GM12878 (cell line): Measurements from ENCODE around the gene ZXDC. TPM values are rescaled to one million over a fixed set of nuclear protein-coding genes. Genes with fewer than 3 reads are reported as not detected.

ENCODE experiments used
- ATAC-seq: fragments of 200-7000 bp; cut with Tn5 transposase; 3 replicates; pipeline ENCODE4 v1.9.1; 2020; ENCODE audit warnings: mild to moderate bottlenecking, moderate library complexity
- BruUV-seq: library from RNA; stranded (reverse); fragments of 400-500 nt; replicated peaks from 2 replicates; lab custom pipeline; 2021; lab: Mats Ljungman, UMichigan
- CTCF ChIA-PET: fragments of 300-600 bp; sonication (Branson Sonifier 250); formaldehyde crosslinking; extraction: SDS; loops from one replicate; lab custom pipeline; 2021; ENCODE audit warnings: inconsistent platforms; lab: Yijun Ruan, JAX
- POLR2A ChIA-PET: fragments of 350-600 bp; formaldehyde crosslinking; extraction: SDS; loops from one replicate; lab custom pipeline; 2021; ENCODE audit warnings: inconsistent platforms; lab: Charles Lee
- RAD21 ChIA-PET: fragments of 300-600 bp; sonication (Branson Sonifier 250); formaldehyde crosslinking; loops from one replicate; lab custom pipeline; 2023; ENCODE audit warnings: antibody characterized with exemption; ENCODE audit not compliant: unreplicated experiment; lab: Charles Lee
- SMC1A ChIA-PET: fragments of 300-600 bp; sonication (Branson Sonifier 250); formaldehyde crosslinking; loops from one replicate; lab custom pipeline; 2023; ENCODE audit not compliant: unreplicated experiment, uncharacterized antibody; lab: Charles Lee
- DNase-seq: peaks from one replicate; pipeline ENCODE4 v3.0.0-alpha.2; 2011; ENCODE audit warnings: low read depth, low spot score
- FAIRE-seq: peaks from 3 replicates; lab custom pipeline; 2011; peaks lifted over from hg19 to GRCh38; lab: Jason Lieb, UNC
- H2AFZ ChIP-seq: 2 replicates; pipeline ENCODE4 v1.6.0; 2011; ENCODE audit warnings: low read depth, low read length, control low read depth; ENCODE audit not compliant: control insufficient read depth
- H3K27ac ChIP-seq: 2 replicates; pipeline ENCODE4 v1.5.1; 2011; ENCODE audit warnings: control low read depth; ENCODE audit not compliant: control insufficient read depth, insufficient read depth
- H3K27me3 ChIP-seq, 2 experiments: replicated peaks in 1 of 2; 2 replicates each; pipeline versions ENCODE4 v1.6.0 to v1.6.1; 2011; ENCODE audit warnings: low read length in 1 of 2; ENCODE audit not compliant: control insufficient read depth in 2 of 2, insufficient read depth in 2 of 2
- H3K36me3 ChIP-seq, 2 experiments: 2 replicates each; pipeline ENCODE4 v1.5.1; 2011; ENCODE audit warnings: low read length in 1 of 2; ENCODE audit not compliant: control insufficient read depth in 2 of 2, insufficient read depth in 2 of 2
- H3K4me1 ChIP-seq: 2 replicates; pipeline ENCODE4 v1.6.1; 2011; ENCODE audit warnings: mild to moderate bottlenecking, low read length, moderate library complexity, mixed read lengths; ENCODE audit not compliant: control insufficient read depth, insufficient read depth
- H3K4me2 ChIP-seq: 2 replicates; pipeline ENCODE4 v1.6.0; 2011; ENCODE audit warnings: control low read depth; ENCODE audit not compliant: control insufficient read depth, insufficient read depth
- H3K4me3 ChIP-seq: fragments of 200-600 bp; sonication (generic); 2 replicates; pipeline ENCODE4 v1.5.1; 2016
- H3K79me2 ChIP-seq: 2 replicates; pipeline ENCODE4 v1.6.0; 2011; ENCODE audit warnings: low read length; ENCODE audit not compliant: control insufficient read depth, insufficient read depth
- H3K9ac ChIP-seq: 2 replicates; pipeline ENCODE4 v1.8.0; 2011; ENCODE audit warnings: low read length, control low read depth, mixed read lengths; ENCODE audit not compliant: control insufficient read depth, insufficient read depth
- H3K9me3 ChIP-seq: replicated peaks from 3 replicates; pipeline ENCODE4 v1.5.1; 2011; ENCODE audit warnings: mild to moderate bottlenecking, low read length; ENCODE audit not compliant: control insufficient read depth, insufficient read depth
- H4K20me1 ChIP-seq: 2 replicates; pipeline ENCODE4 v1.6.0; 2011; ENCODE audit not compliant: control insufficient read depth, insufficient read depth
- HCFC1 ChIP-seq: fragments of 150-350 bp; IDR thresholded peaks from 2 replicates; pipeline ENCODE4 v1.6.1; 2014; ENCODE audit warnings: low read length
- LARP7 ChIP-seq: fragments of 450-650 bp; IDR thresholded peaks from 2 replicates; pipeline ENCODE4 v1.6.1; 2017; ENCODE audit warnings: mild to moderate bottlenecking
- POU2F2 ChIP-seq: IDR thresholded peaks from 3 replicates; pipeline ENCODE4 v1.6.1; 2011; ENCODE audit warnings: low read depth, mild to moderate bottlenecking, low read length, borderline replicate concordance
- SREBF2 ChIP-seq: IDR thresholded peaks from 2 replicates; pipeline ENCODE4 v1.6.1; 2012; ENCODE audit warnings: mild to moderate bottlenecking, low read length
- SUPT20H ChIP-seq: IDR thresholded peaks from 2 replicates; pipeline ENCODE4 v1.6.1; 2011; ENCODE audit warnings: low read depth, mild to moderate bottlenecking, low read length, moderate library complexity, borderline replicate concordance; ENCODE audit not compliant: control insufficient read depth
- WGBS: methylation state at CpG from one replicate; pipeline ENCODE4 v1.1.6; 2016; ENCODE audit warnings: low lambda C conversion rate; ENCODE audit not compliant: insufficient replicate concordance, insufficient coverage; ENCODE audit errors: missing lambda C conversion rate; 5-methylcytosine and 5-hydroxymethylcytosine counted together
- in situ Hi-C: fragments of 300-500 bp; cut with MboI; formaldehyde crosslinking; loops from 9 replicates; pipeline ENCODE4 v1.14.3; 2018; ENCODE audit warnings: mixed read lengths
- intact Hi-C: fragments of 100-400 bp; cut with micrococcal nuclease; formaldehyde crosslinking; loops from one replicate; pipeline ENCODE4 v1.14.2; 2022; ENCODE audit not compliant: unreplicated experiment
- polyA plus RNA-seq, 11 experiments: library from polyadenylated mRNA; depleted of rRNA in 4 of 11; unstranded in 6 of 11; stranded (reverse) in 5 of 11; fragments of >200 nt; fragmentation: Nextera tagmentation in 4 of 11; fragmentation: Illumina TruSeq in 1 of 11; extraction: Ambion mirVana in 4 of 11; extraction: Trizol in 1 of 11; gene quantifications; 1 replicate in 1 of 11; 2 replicates in 10 of 11; pipeline versions ENCODE4 v1.2.1 to v1.2.3, GENCODE V29; 2011 to 2016; ENCODE audit warnings: inconsistent platforms in 2 of 11, missing spikeins in 2 of 11, low read depth in 1 of 11
- total RNA-seq, 4 experiments: library from RNA; depleted of rRNA in 3 of 4; stranded (reverse); fragments of >200 nt in 3 of 4; fragmentation: Illumina TruSeq in 1 of 4; extraction: Trizol in 1 of 4; gene quantifications; 2 replicates each; pipeline versions ENCODE4 v1.2.1 to v1.2.3, GENCODE V29; 2013 to 2021
- TF ChIP-seq, protein P1 (sequence below): fragments of 450-650 bp; formaldehyde crosslinking; IDR thresholded peaks from 2 replicates; pipeline ENCODE4 v1.5.0; 2022; ENCODE audit warnings: mild to moderate bottlenecking, missing genetic modification characterization

ZXDC gene
- total and polyA plus RNA-seq, 10 of the 15 experiments (the other 5 are each of a cell fraction or from before 2014, with no cell fraction given), result 0.72 to 15.3 (median 8.5) TPM

DNA sequence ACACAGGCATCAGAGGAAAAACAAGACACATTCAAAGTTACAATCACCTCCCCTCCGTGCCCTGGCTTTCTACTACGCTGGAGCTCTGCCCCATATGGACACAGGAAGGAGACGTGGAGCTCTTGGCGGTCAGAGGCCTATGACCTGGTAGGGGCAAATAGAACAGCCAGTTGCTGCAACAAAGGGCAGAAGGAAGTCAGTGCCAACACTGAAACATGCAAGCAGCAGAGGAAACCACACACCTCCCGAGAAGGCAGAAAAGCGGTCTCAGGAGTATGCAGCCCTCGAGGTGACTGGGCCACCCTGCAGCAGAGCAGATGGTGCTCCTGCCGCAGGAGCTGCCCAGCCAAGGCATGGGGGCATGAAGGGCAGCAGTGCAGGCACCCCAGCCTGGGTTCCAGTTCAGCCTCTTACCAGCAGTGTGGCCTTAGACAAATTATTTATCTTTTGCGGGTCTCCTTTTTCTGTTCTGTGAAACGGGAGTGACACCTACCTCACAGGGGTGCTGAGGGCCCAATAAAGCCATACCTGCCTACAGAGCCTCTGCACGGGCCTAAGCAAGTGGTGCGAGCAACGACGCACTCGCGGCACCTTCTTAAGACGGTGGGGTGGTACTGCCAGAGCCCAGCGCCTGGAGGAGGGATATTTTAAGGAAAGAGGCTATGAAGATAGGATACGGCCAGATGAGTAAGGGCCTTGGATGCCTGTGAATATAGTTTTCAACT, 8.6 kb downstream of the ZXDC start:
- FAIRE-seq, result no peak

More for the DNA sequence above, 8.6 kb downstream of the ZXDC start:
- ChIA-PET CTCF (no interaction called here), POLR2A (no interaction called here), SMC1A (no interaction called here), RAD21 (no interaction called here)
- Histone ChIP-seq H3K9me3 (no peaks in the 10 kb centered on the region), H3K27me3 (no peaks in the 10 kb centered on the region), H3K4me2 (no peak overlapping the region), H2AFZ (no peak overlapping the region), H4K20me1 (peaks cover 3% of the 10 kb centered on the region; the same call in 1 of the 2 replicates), H3K9ac (no peak overlapping the region), H3K27ac (no peak overlapping the region), H3K79me2 (peaks cover 1% of the 10 kb centered on the region), H3K4me1 (no peaks in the 10 kb centered on the region; the same call in 1 of the 2 replicates), H3K36me3 (peaks cover 27 to 31% of the 10 kb centered on the region in 2 experiments), H3K4me3 (no peak overlapping the region)
- TF ChIP-seq LARP7 (no peak), SUPT20H (no peak), SREBF2 (no peak), POU2F2 (no peak), HCFC1 (no peak)
- TF ChIP-seq, protein P1, sequence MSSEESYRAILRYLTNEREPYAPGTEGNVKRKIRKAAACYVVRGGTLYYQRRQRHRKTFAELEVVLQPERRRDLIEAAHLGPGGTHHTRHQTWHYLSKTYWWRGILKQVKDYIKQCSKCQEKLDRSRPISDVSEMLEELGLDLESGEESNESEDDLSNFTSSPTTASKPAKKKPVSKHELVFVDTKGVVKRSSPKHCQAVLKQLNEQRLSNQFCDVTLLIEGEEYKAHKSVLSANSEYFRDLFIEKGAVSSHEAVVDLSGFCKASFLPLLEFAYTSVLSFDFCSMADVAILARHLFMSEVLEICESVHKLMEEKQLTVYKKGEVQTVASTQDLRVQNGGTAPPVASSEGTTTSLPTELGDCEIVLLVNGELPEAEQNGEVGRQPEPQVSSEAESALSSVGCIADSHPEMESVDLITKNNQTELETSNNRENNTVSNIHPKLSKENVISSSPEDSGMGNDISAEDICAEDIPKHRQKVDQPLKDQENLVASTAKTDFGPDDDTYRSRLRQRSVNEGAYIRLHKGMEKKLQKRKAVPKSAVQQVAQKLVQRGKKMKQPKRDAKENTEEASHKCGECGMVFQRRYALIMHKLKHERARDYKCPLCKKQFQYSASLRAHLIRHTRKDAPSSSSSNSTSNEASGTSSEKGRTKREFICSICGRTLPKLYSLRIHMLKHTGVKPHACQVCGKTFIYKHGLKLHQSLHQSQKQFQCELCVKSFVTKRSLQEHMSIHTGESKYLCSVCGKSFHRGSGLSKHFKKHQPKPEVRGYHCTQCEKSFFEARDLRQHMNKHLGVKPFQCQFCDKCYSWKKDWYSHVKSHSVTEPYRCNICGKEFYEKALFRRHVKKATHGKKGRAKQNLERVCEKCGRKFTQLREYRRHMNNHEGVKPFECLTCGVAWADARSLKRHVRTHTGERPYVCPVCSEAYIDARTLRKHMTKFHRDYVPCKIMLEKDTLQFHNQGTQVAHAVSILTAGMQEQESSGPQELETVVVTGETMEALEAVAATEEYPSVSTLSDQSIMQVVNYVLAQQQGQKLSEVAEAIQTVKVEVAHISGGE (CRISPR knock-in tag), result no peak
- DNase-seq, result no peak
- in situ Hi-C loops (no loop called here), intact Hi-C loops (no loop called here)
- no peak for ATAC-seq
- no TSS peak for BruUV-seq
- WGBS, result 88% methylated on average over 19 of the region's 19 CpGs
